Tibial artery (tissue), 4 donors: Measurements from ENCODE around the gene FRYL.
"Not testable (repeated sequence)": the region's sequence is repeated elsewhere in the genome, so short reads cannot be mapped to it uniquely, and the experiment has no call there.

Experiments
- DNase-seq, 2 donors: peaks; one replicate each; pipeline ENCODE4 v3.0.0-alpha.2; 2019
- H3K27ac ChIP-seq, 2 donors: fragments of 200-600 bp; sonication (generic) in 1 of 2; 1 replicate in 1 of 2; 2 replicates in 1 of 2; pipeline ENCODE4 v1.5.1; 2018 to 2019; ENCODE audit warnings: mild to moderate bottlenecking in 1 of 2
- H3K27me3 ChIP-seq, 2 donors: fragments of 200-600 bp; sonication (generic) in 1 of 2; one replicate each; pipeline versions ENCODE4 v1.5.1 to v1.6.0; 2016 to 2019
- H3K36me3 ChIP-seq, 3 donors: fragments of 200-600 bp; sonication (generic) in 2 of 3; one replicate each; pipeline ENCODE4 v1.5.1; 2016 to 2019; ENCODE audit warnings: mild to moderate bottlenecking in 2 of 3
- H3K4me1 ChIP-seq, 4 donors: fragments of 200-600 bp; sonication (generic) in 2 of 4; 1 replicate in 3 of 4; 2 replicates in 1 of 4; pipeline ENCODE4 v1.5.1; 2016 to 2019
- H3K4me3 ChIP-seq, 2 donors: fragments of 200-600 bp; sonication (generic) in 1 of 2; 1 replicate in 1 of 2; 2 replicates in 1 of 2; pipeline ENCODE4 v1.5.1; 2018 to 2019; ENCODE audit warnings: mild to moderate bottlenecking in 2 of 2
- H3K9me3 ChIP-seq, 3 donors: fragments of 200-600 bp; sonication (generic) in 1 of 3; one replicate each; pipeline ENCODE4 v1.5.1; 2016 to 2019
- CTCF ChIP-seq, 2 experiments: fragments of 200-600 bp in 1 of 2; fragments of 450-650 bp in 1 of 2; IDR thresholded peaks; one replicate each; pipeline ENCODE4 v1.5.1; 2017 to 2019; ENCODE audit warnings: antibody characterized with exemption in 2 of 2, mild to moderate bottlenecking in 1 of 2, moderate library complexity in 1 of 2
- intact Hi-C: fragments of 100-400 bp; cut with DNase I; formaldehyde crosslinking; loops from one replicate; pipeline ENCODE4 v1.15.0; 2023; ENCODE audit warnings: low total_unique reads

Gene FRYL

GRCh38 chr4:48813964-48814363 is 33.9 kb upstream of the FRYL start:
- Histone ChIP-seq H3K9me3 (no peaks in the 10 kb centered on the region), H3K36me3 (no peaks in the 10 kb centered on the region), H3K4me1 (no peaks in the 10 kb centered on the region), H3K27ac (no peak overlapping the region), H3K27me3 (no peaks in the 10 kb centered on the region), H3K4me3 (no peak overlapping the region)
- intact Hi-C loops: no loop called here
- DNase-seq: no peak
- no peak for TF ChIP-seq CTCF (IDR thresholded peaks at IDR 0.05)

GRCh38 chr4:48812866-48813265 is 32.8 kb upstream of the FRYL start:
- no peaks in the 10 kb centered on the region for H3K9me3 ChIP-seq
- H3K36me3 ChIP-seq: no peaks in the 10 kb centered on the region
- H3K27me3 ChIP-seq: no peaks in the 10 kb centered on the region
- TF ChIP-seq CTCF (IDR thresholded peaks at IDR 0.05): no peak
- intact Hi-C loops: no loop called here
- H3K4me3 ChIP-seq: no peak overlapping the region
- peaks cover 0 to 3% (median 0%) of the 10 kb centered on the region in 4 donors for H3K4me1 ChIP-seq
- DNase-seq: no peak
- H3K27ac ChIP-seq: no peak overlapping the region

GRCh38 chr4:48804584-48805301 is 24.7 kb upstream of the FRYL start:
- peak overlapping the region; percentile 74 for H3K27ac ChIP-seq
- H3K9me3 ChIP-seq: no peaks in the 10 kb centered on the region
- TF ChIP-seq CTCF (IDR thresholded peaks at IDR 0.05): no peak
- H3K4me3 ChIP-seq: peak overlapping the region; percentile 7 to 8
- H3K27me3 ChIP-seq: no peaks in the 10 kb centered on the region
- intact Hi-C loops: no loop called here
- DNase-seq: peak; percentile 36 to 77
- peaks cover 3 to 58% (median 37%) of the 10 kb centered on the region in 4 donors for H3K4me1 ChIP-seq
- H3K36me3 ChIP-seq: no peaks in the 10 kb centered on the region

GRCh38 chr4:48801016-48801715 is 21.1 kb upstream of the FRYL start:
- TF ChIP-seq CTCF (IDR thresholded peaks at IDR 0.05): no peak

GRCh38 chr4:48800155-48800554 is 20.1 kb upstream of the FRYL start:
- H3K27me3 ChIP-seq, H3K36me3 ChIP-seq, intact Hi-C loops, DNase-seq, H3K4me3 ChIP-seq, H3K9me3 ChIP-seq: not testable (repeated sequence)
- Histone ChIP-seq H3K4me1 (peaks cover 0 to 87% (median 34%) of the 10 kb centered on the region in 4 donors), H3K27ac (peak overlapping the region in 1 of 2 donors; percentile 74)

More at GRCh38 chr4:48801016-48801715, 21.1 kb upstream of the FRYL start:
- Histone ChIP-seq H3K27me3 (no peaks in the 10 kb centered on the region), H3K27ac (peak overlapping the region; percentile 74), H3K4me1 (peaks cover 0 to 91% (median 40%) of the 10 kb centered on the region in 4 donors), H3K36me3 (no peaks in the 10 kb centered on the region), H3K9me3 (no peaks in the 10 kb centered on the region), H3K4me3 (no peak overlapping the region)
- intact Hi-C loops: no loop called here
- DNase-seq: no peak

- no peaks in the 10 kb centered on the region for H3K9me3 ChIP-seq
- intact Hi-C loops: no loop called here
- no peaks in the 10 kb centered on the region for H3K27me3 ChIP-seq
- DNase-seq: no peak
- no peaks in the 10 kb centered on the region for H3K36me3 ChIP-seq
- peak overlapping the region; percentile 13 to 36 for H3K27ac ChIP-seq
- peaks cover 0 to 77% (median 30%) of the 10 kb centered on the region in 4 donors for H3K4me1 ChIP-seq
- no peak for TF ChIP-seq CTCF (IDR thresholded peaks at IDR 0.05)
- no peak overlapping the region for H3K4me3 ChIP-seq
These were observed 19.1 kb upstream of the FRYL start for GRCh38 chr4:48799157-48799556.
